Transverse colon (tissue), 4 donors: ENCODE measurements around the gene C5orf46. TPM values are rescaled to one million over a fixed set of nuclear protein-coding genes. Genes with fewer than 3 reads are reported as not detected.

Experiments
- DNase-seq: peaks from one replicate; pipeline ENCODE4 v3.0.0-alpha.2; 2019
- H3K27ac ChIP-seq, 4 donors: fragments of 200-600 bp; sonication (generic); 2 replicates each; pipeline ENCODE4 v1.5.1; 2016 to 2018; ENCODE audit warnings: inconsistent platforms in 4 of 4
- H3K27me3 ChIP-seq: fragments of 200-600 bp; sonication (generic); 2 replicates; pipeline ENCODE4 v1.5.1; 2017; ENCODE audit warnings: inconsistent platforms
- H3K36me3 ChIP-seq, 4 donors: fragments of 200-600 bp; sonication (generic); 2 replicates each; pipeline ENCODE4 v1.5.1; 2017 to 2019; ENCODE audit warnings: inconsistent platforms in 4 of 4
- H3K4me1 ChIP-seq, 4 donors: fragments of 200-600 bp; sonication (generic); 2 replicates each; pipeline ENCODE4 v1.5.1; 2017 to 2020; ENCODE audit warnings: inconsistent platforms in 4 of 4
- H3K4me3 ChIP-seq, 4 donors: fragments of 200-600 bp; sonication (generic); 1 replicate in 1 of 4; 2 replicates in 3 of 4; pipeline versions ENCODE4 v1.5.1 to v1.6.1; 2017 to 2019; ENCODE audit warnings: inconsistent platforms in 4 of 4
- H3K9me3 ChIP-seq, 2 donors: fragments of 200-600 bp; sonication (generic); 2 replicates each; pipeline ENCODE4 v1.5.1; 2017 to 2019; ENCODE audit warnings: inconsistent platforms in 2 of 2
- EP300 ChIP-seq: sonication (generic); formaldehyde crosslinking; IDR thresholded peaks from one replicate; pipeline ENCODE4 v1.6.1; 2017; ENCODE audit warnings: antibody characterized with exemption, low read depth
- POLR2A ChIP-seq: fragments of 450-650 bp; IDR thresholded peaks from one replicate; pipeline ENCODE4 v1.6.1; 2016; ENCODE audit warnings: antibody characterized with exemption, mild to moderate bottlenecking, moderate library complexity
- POLR2AphosphoS5 ChIP-seq, 3 donors: sonication (generic); formaldehyde crosslinking; IDR thresholded peaks; one replicate each; pipeline ENCODE4 v1.6.1; 2016; ENCODE audit warnings: antibody characterized with exemption in 3 of 3
- WGBS, 2 donors: methylation state at CpG; one replicate each; pipeline ENCODE4 v1.1.5; 2018; ENCODE audit warnings: low coverage in 1 of 2; 5-methylcytosine and 5-hydroxymethylcytosine counted together
- in situ Hi-C, 4 donors: fragments of 200-750 bp; cut with MboI; loops; one replicate each; pipeline versions ENCODE4 v1.15.0 to v1.15.1; 2017; ENCODE audit warnings: low sequenced_read_pairs in 3 of 4, low pct_ligation_motif_present in 1 of 4, low pct_unique_long_range_greater_than_20kb in 1 of 4
- intact Hi-C: fragments of 100-400 bp; cut with DNase I; formaldehyde crosslinking; loops from one replicate; pipeline ENCODE4 v1.15.1; 2023; ENCODE audit warnings: low total_unique reads
- total RNA-seq, 4 donors: library from RNA; depleted of rRNA; stranded (reverse); fragments of >200 nt; gene quantifications; one replicate each; pipeline ENCODE4 v1.1.0, GENCODE V29; 2016
- TF ChIP-seq, protein P1 (sequence below), 5 experiments: fragments of 200-600 bp in 3 of 5; fragments of 450-650 bp in 2 of 5; sonication (generic) in 3 of 5; IDR thresholded peaks; 1 replicate in 2 of 5; 2 replicates in 3 of 5; pipeline ENCODE4 v1.5.1; 2016 to 2017; ENCODE audit warnings: antibody characterized with exemption in 5 of 5, inconsistent platforms in 3 of 5, mild to moderate bottlenecking in 2 of 5, moderate library complexity in 1 of 5

C5orf46 gene
- total RNA-seq, 4 donors from 2014 or later = not detected

DNA sequence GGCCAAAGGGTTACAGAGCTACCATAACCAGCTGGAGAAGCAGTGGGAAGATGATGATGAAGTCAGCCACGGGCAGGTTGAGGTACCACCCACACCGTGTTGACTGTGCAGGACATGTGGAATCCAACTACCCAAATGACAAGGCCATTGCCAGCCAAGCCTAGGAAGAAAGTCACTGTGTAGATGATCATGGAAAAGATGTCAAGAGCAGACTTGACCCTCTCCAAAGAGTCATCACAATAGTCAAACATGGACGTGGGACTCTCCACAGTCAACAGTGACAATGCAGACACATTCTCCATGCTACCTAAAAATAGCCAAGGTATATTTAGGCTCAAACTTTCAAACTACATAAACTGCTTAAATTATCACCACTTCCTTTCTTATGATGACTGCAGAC is 54.0 kb downstream of the C5orf46 start:
- in situ Hi-C loops (loop anchor here in 2 of 4 donors (25.0 kb wide), 1 partner anchor 260 kb away; no protein-coding TSS in a partner anchor), intact Hi-C loops (no loop called here)

DNA sequence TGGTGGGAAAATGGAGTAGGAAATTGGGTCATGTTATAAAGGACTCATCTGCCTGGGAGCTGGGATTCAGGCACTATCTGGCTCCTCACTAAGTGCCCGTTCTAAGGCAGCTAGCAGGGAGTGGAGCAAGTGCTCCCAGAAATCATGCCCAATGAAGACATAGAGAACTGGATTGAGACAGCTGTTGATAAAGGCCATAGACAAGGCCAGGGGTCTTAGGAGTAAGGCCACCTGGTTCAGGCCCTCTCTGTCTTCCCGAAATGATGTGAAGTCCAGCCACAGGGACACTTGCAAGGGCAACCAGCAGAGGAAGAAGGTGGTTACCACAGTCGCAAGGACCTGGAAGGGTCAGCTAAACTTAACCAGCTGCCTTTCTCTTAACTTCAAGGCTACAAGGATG is 54.8 kb downstream of the C5orf46 start:
- WGBS, 2 donors = 87 to 100% methylated on average over 1 to 3 of the region's 3 CpGs
- Histone ChIP-seq H3K27ac (no peak overlapping the region), H3K9me3 (no peaks in the 10 kb centered on the region), H3K4me3 (no peak overlapping the region), H3K36me3 (no peaks in the 10 kb centered on the region), H3K27me3 (no peaks in the 10 kb centered on the region), H3K4me1 (no peaks in the 10 kb centered on the region)
- in situ Hi-C loops (loop anchor here in 2 of 4 donors (25.0 kb wide), 1 partner anchor 261 kb away; no protein-coding TSS in a partner anchor), intact Hi-C loops (no loop called here)
- TF ChIP-seq POLR2A (no peak), EP300 (no peak), POLR2AphosphoS5 (IDR thresholded peaks at IDR 0.05) (no peak)
- TF ChIP-seq, protein P1, sequence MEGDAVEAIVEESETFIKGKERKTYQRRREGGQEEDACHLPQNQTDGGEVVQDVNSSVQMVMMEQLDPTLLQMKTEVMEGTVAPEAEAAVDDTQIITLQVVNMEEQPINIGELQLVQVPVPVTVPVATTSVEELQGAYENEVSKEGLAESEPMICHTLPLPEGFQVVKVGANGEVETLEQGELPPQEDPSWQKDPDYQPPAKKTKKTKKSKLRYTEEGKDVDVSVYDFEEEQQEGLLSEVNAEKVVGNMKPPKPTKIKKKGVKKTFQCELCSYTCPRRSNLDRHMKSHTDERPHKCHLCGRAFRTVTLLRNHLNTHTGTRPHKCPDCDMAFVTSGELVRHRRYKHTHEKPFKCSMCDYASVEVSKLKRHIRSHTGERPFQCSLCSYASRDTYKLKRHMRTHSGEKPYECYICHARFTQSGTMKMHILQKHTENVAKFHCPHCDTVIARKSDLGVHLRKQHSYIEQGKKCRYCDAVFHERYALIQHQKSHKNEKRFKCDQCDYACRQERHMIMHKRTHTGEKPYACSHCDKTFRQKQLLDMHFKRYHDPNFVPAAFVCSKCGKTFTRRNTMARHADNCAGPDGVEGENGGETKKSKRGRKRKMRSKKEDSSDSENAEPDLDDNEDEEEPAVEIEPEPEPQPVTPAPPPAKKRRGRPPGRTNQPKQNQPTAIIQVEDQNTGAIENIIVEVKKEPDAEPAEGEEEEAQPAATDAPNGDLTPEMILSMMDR (IDR thresholded peaks at IDR 0.05) = no peak
- no peak for DNase-seq

More for the DNA sequence above, 54.0 kb downstream of the C5orf46 start:
- Histone ChIP-seq H3K36me3 (no peaks in the 10 kb centered on the region), H3K9me3 (no peaks in the 10 kb centered on the region), H3K27ac (no peak overlapping the region), H3K27me3 (no peaks in the 10 kb centered on the region), H3K4me1 (no peaks in the 10 kb centered on the region), H3K4me3 (no peak overlapping the region)
- no peak for DNase-seq
- TF ChIP-seq POLR2AphosphoS5 (IDR thresholded peaks at IDR 0.05) (no peak), POLR2A (no peak), EP300 (no peak)
- TF ChIP-seq, protein P1 (IDR thresholded peaks at IDR 0.05) = no peak
- 67 to 78% methylated on average over 1 to 3 of the region's 3 CpGs for WGBS, 2 donors

- in situ Hi-C loops (no loop called here), intact Hi-C loops (no loop called here)
- no peak overlapping the region for H3K4me3 ChIP-seq
- H3K27me3 ChIP-seq = no peaks in the 10 kb centered on the region
- WGBS, 2 donors = 70 to 80% methylated on average over 1 to 2 of the region's 2 CpGs
- no peak for TF ChIP-seq POLR2A
- H3K36me3 ChIP-seq = no peaks in the 10 kb centered on the region
- H3K9me3 ChIP-seq = no peaks in the 10 kb centered on the region
- no peak for DNase-seq
- H3K4me1 ChIP-seq = no peaks in the 10 kb centered on the region
- no peak overlapping the region for H3K27ac ChIP-seq
These were observed 57.1 kb downstream of the C5orf46 start for GRCh38 chr5:147849226-147849625.

GRCh38 chr5:147845618-147846017 is 60.7 kb downstream of the C5orf46 start:
- TF ChIP-seq EP300 = no peak
- no peak for TF ChIP-seq POLR2A
- TF ChIP-seq, protein P1 (IDR thresholded peaks at IDR 0.05) = no peak
- TF ChIP-seq POLR2AphosphoS5 (IDR thresholded peaks at IDR 0.05) = no peak
- Histone ChIP-seq H3K27me3 (no peaks in the 10 kb centered on the region), H3K4me1 (no peaks in the 10 kb centered on the region), H3K9me3 (no peaks in the 10 kb centered on the region), H3K27ac (no peak overlapping the region), H3K4me3 (no peak overlapping the region), H3K36me3 (no peaks in the 10 kb centered on the region)
- intact Hi-C loops = no loop called here
- 89 to 100% methylated on average over 1 to 4 of the region's 4 CpGs for WGBS, 2 donors
- DNase-seq = no peak
- in situ Hi-C loops = no loop called here

DNA sequence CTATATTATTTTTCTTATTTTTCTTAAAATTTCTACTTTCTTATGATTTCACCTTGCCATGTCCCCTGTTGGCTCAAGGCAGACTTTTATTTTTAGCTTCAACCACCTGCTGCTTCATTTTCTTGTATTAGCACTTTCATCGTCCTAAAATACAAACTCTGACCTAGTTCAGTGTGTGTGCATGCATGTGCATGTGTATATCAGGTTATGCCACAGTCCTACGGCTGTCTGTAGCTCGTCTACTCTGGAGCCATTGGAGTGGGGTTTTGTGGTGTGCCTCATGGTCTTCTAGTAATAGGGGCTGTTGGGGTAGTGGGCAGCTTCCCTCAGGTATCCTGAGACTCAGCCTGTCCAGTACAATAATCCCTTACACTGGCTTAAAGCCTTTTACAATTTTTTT is 61.5 kb downstream of the C5orf46 start:
- no peak for DNase-seq
- Histone ChIP-seq H3K4me1 (no peaks in the 10 kb centered on the region), H3K36me3 (no peaks in the 10 kb centered on the region), H3K27ac (no peak overlapping the region), H3K27me3 (no peaks in the 10 kb centered on the region), H3K9me3 (no peaks in the 10 kb centered on the region), H3K4me3 (no peak overlapping the region)
- in situ Hi-C loops (no loop called here), intact Hi-C loops (no loop called here)
- TF ChIP-seq EP300 (no peak), POLR2AphosphoS5 (IDR thresholded peaks at IDR 0.05) (no peak), POLR2A (no peak)
- TF ChIP-seq, protein P1 (IDR thresholded peaks at IDR 0.05) = no peak
- 77 to 83% methylated on average over 3 of the region's 3 CpGs for WGBS, 2 donors
